Endothelial cell of umbilical vein (primary cell): Measurements from ENCODE around the gene MB21D2. TPM values are rescaled to one million over a fixed set of nuclear protein-coding genes. Genes with fewer than 3 reads are reported as not detected.

ENCODE experiments used
- BruUV-seq: library from RNA; stranded (reverse); fragments of 400-500 nt; replicated peaks from 2 replicates; lab custom pipeline; 2021; lab: Mats Ljungman, UMichigan
- CTCF ChIA-PET: fragments of 300-600, 350-600 bp; sonication (Branson Sonifier 250); formaldehyde crosslinking; loops from one replicate; lab custom pipeline; 2021; ENCODE audit warnings: antibody characterized with exemption, inconsistent platforms; lab: Charles Lee
- POLR2A ChIA-PET: fragments of 300-600, 350-600 bp; sonication (Branson Sonifier 250); formaldehyde crosslinking; loops from one replicate; lab custom pipeline; 2021; ENCODE audit warnings: antibody characterized with exemption, inconsistent platforms; lab: Charles Lee
- DNase-seq: peaks from one replicate; pipeline ENCODE4 v3.0.0-alpha.2; 2011; ENCODE audit warnings: low read depth, low spot score
- FAIRE-seq: peaks from 2 replicates; lab custom pipeline; 2011; peaks lifted over from hg19 to GRCh38; lab: Jason Lieb, UNC
- H2AFZ ChIP-seq: 2 replicates; pipeline ENCODE4 v1.6.0; 2012; ENCODE audit warnings: low read depth, low read length, control low read depth, inconsistent platforms
- H3K27ac ChIP-seq: 2 replicates; pipeline ENCODE4 v1.5.1; 2011; ENCODE audit warnings: low read depth, mild to moderate bottlenecking, control low read depth, low read length, moderate library complexity; ENCODE audit not compliant: insufficient read depth
- H3K27me3 ChIP-seq, 2 experiments: 2 replicates each; pipeline versions ENCODE4 v1.6.0 to v1.6.1; 2011; ENCODE audit warnings: low read length in 2 of 2, mixed read lengths in 1 of 2; ENCODE audit not compliant: control insufficient read depth in 2 of 2, insufficient read depth in 2 of 2
- H3K36me3 ChIP-seq, 2 experiments: 2 replicates in 1 of 2; 3 replicates in 1 of 2; pipeline ENCODE4 v1.5.1; 2011; ENCODE audit warnings: low read length in 2 of 2, mild to moderate bottlenecking in 1 of 2, moderate library complexity in 1 of 2; ENCODE audit not compliant: control insufficient read depth in 2 of 2, insufficient read depth in 2 of 2; ENCODE audit errors: extremely low read depth in 1 of 2
- H3K4me1 ChIP-seq: 3 replicates; pipeline ENCODE4 v1.5.1; 2011; ENCODE audit warnings: mild to moderate bottlenecking, low read length; ENCODE audit not compliant: control insufficient read depth, insufficient read depth; ENCODE audit errors: extremely low read depth
- H3K4me2 ChIP-seq: 2 replicates; pipeline ENCODE4 v1.6.1; 2011; ENCODE audit warnings: low read length, control low read depth, mixed read lengths; ENCODE audit not compliant: insufficient read depth
- H3K4me3 ChIP-seq, 3 experiments: fragments of 200-600 bp in 1 of 3; sonication (generic), shearing (Covaris generic) in 1 of 3; replicated peaks in 1 of 3; 2 replicates each; pipeline ENCODE4 v1.5.1; 2011 to 2016; ENCODE audit warnings: control low read depth in 3 of 3, low read length in 3 of 3, mild to moderate bottlenecking in 2 of 3, inconsistent platforms in 1 of 3, low read depth in 1 of 3, moderate library complexity in 1 of 3; ENCODE audit not compliant: insufficient read depth in 1 of 3
- H3K79me2 ChIP-seq: 2 replicates; pipeline ENCODE4 v1.6.0; 2012; ENCODE audit warnings: low read length, inconsistent platforms; ENCODE audit not compliant: control insufficient read depth, insufficient read depth
- H3K9ac ChIP-seq: replicated peaks from 2 replicates; pipeline ENCODE3; 2011; ENCODE audit warnings: low read length, control low read depth; ENCODE audit not compliant: insufficient read depth; ENCODE audit errors: extremely low read depth
- H3K9me1 ChIP-seq: replicated peaks from 3 replicates; pipeline ENCODE4 v1.6.0; 2011; ENCODE audit warnings: mild to moderate bottlenecking, low read length; ENCODE audit not compliant: control insufficient read depth, insufficient read depth; ENCODE audit errors: extremely low read depth
- H3K9me3 ChIP-seq: replicated peaks from 2 replicates; pipeline ENCODE4 v1.5.1; 2012; ENCODE audit warnings: low read length, inconsistent platforms; ENCODE audit not compliant: control insufficient read depth, insufficient read depth
- H4K20me1 ChIP-seq: replicated peaks from 2 replicates; pipeline ENCODE3; 2011; ENCODE audit warnings: mild to moderate bottlenecking, low read length; ENCODE audit not compliant: control insufficient read depth, insufficient read depth; ENCODE audit errors: extremely low read depth
- EZH2 ChIP-seq: IDR thresholded peaks from 2 replicates; pipeline ENCODE4 v1.6.1; 2012; ENCODE audit warnings: borderline replicate concordance, low read depth, mild to moderate bottlenecking, moderate library complexity, low read length, inconsistent platforms; ENCODE audit not compliant: severe bottlenecking
- FOS ChIP-seq: IDR thresholded peaks from 2 replicates; pipeline ENCODE4 v1.6.1; 2011; ENCODE audit warnings: mild to moderate bottlenecking, low read length, moderate library complexity, borderline replicate concordance; ENCODE audit not compliant: insufficient read depth
- GATA2 ChIP-seq: IDR thresholded peaks from 2 replicates; pipeline ENCODE4 v1.7.0; 2011; ENCODE audit warnings: low read depth, mild to moderate bottlenecking, moderate library complexity, mixed read lengths, low read length; ENCODE audit not compliant: insufficient read length, insufficient read depth
- JUN ChIP-seq: IDR thresholded peaks from 2 replicates; pipeline ENCODE4 v1.6.1; 2011; ENCODE audit warnings: borderline replicate concordance, low read depth; ENCODE audit not compliant: insufficient read length, insufficient read depth
- MYC ChIP-seq: IDR thresholded peaks from one replicate; pipeline ENCODE4 v1.6.1; 2011; ENCODE audit warnings: mild to moderate bottlenecking, low read depth, low read length
- POLR2A ChIP-seq: IDR thresholded peaks from 2 replicates; pipeline ENCODE4 v1.6.1; 2012; ENCODE audit warnings: low read depth, mild to moderate bottlenecking, control low read depth, low read length
- POLR2AphosphoS5 ChIP-seq: IDR thresholded peaks from 2 replicates; pipeline ENCODE4 v1.6.1; 2012; ENCODE audit warnings: low read depth, mild to moderate bottlenecking, control low read depth, low read length, moderate library complexity; ENCODE audit not compliant: insufficient read depth
- dilution Hi-C: fragments of 300-500 bp; cut with MboI; formaldehyde crosslinking; loops from one replicate; pipeline ENCODE4 v1.15.0; 2019; ENCODE audit warnings: low sequenced_read_pairs; ENCODE audit not compliant: extremely low pct_ligation_motif_present
- intact Hi-C: fragments of 100-400 bp; cut with micrococcal nuclease; formaldehyde crosslinking; loops from one replicate; pipeline ENCODE4 v1.10.0; 2022
- polyA plus RNA-seq, 4 experiments: library from polyadenylated mRNA; depleted of rRNA in 3 of 4; stranded (reverse) in 3 of 4; unstranded in 1 of 4; fragments of >200 nt; gene quantifications; 2 replicates each; pipeline versions ENCODE4 v1.2.1 to v1.2.3, GENCODE V29; 2011 to 2012; ENCODE audit warnings: missing spikeins in 1 of 4
- total RNA-seq: library from RNA; stranded (reverse); gene quantifications from 2 replicates; pipeline ENCODE4 v1.2.3, GENCODE V29; 2021
- TF ChIP-seq, protein P1 (sequence below): IDR thresholded peaks from 2 replicates; pipeline ENCODE4 v1.6.1; 2011; ENCODE audit not compliant: insufficient read depth, insufficient read length
- TF ChIP-seq, protein P2 (sequence below), 2 donors: IDR thresholded peaks; 1 replicate in 1 of 2; 2 replicates in 1 of 2; pipeline ENCODE4 v1.5.1; 2011; ENCODE audit warnings: low read length in 2 of 2, mild to moderate bottlenecking in 2 of 2, moderate library complexity in 2 of 2, control low read depth in 1 of 2, inconsistent platforms in 1 of 2, low read depth in 1 of 2; ENCODE audit not compliant: insufficient read depth in 1 of 2; ENCODE audit errors: extremely low read depth in 1 of 2

MB21D2 gene
- total and polyA plus RNA-seq, 2 donors (not counting 3 experiments of a cell fraction or from before 2014, with no cell fraction given) = 6.7 to 7.4 TPM

DNA sequence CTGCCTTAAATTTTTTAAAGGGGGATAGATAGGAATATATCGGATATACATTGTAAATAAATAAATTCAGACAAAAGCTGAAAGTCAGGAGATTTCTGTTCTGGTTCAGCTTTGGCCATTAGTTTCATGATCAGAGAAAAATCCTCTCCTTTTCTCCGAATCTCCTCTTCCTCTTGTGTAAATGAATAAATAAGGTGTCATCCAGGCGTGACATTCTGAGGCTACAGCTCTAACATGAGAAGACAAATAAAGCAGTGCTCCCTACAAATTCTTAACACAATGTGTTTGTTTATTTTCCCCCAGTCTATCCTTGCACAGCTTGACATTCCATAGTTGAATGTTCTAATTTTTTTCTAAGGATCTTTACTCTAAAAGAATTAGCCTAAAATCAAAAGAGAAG, 9.4 kb upstream of the MB21D2 start:
- POLR2A ChIA-PET = no interaction called here
- Histone ChIP-seq H3K4me1 (no peaks in the 10 kb centered on the region), H3K4me2 (no peak overlapping the region), H3K9ac (no peak overlapping the region), H3K4me3 (no peak overlapping the region), H3K36me3 (no peaks in the 10 kb centered on the region), H3K27ac (no peak overlapping the region), H4K20me1 (no peaks in the 10 kb centered on the region), H3K9me3 (no peaks in the 10 kb centered on the region), H2AFZ (no peak overlapping the region), H3K9me1 (no peaks in the 10 kb centered on the region), H3K27me3 (no peaks in the 10 kb centered on the region), H3K79me2 (no peaks in the 10 kb centered on the region)
- TF ChIP-seq, protein P1, sequence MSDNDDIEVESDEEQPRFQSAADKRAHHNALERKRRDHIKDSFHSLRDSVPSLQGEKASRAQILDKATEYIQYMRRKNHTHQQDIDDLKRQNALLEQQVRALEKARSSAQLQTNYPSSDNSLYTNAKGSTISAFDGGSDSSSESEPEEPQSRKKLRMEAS = no peak
- no peak for TF ChIP-seq POLR2AphosphoS5
- no peak for TF ChIP-seq GATA2
- TF ChIP-seq POLR2A = no peak
- no peak for TF ChIP-seq JUN
- TF ChIP-seq, protein P2, sequence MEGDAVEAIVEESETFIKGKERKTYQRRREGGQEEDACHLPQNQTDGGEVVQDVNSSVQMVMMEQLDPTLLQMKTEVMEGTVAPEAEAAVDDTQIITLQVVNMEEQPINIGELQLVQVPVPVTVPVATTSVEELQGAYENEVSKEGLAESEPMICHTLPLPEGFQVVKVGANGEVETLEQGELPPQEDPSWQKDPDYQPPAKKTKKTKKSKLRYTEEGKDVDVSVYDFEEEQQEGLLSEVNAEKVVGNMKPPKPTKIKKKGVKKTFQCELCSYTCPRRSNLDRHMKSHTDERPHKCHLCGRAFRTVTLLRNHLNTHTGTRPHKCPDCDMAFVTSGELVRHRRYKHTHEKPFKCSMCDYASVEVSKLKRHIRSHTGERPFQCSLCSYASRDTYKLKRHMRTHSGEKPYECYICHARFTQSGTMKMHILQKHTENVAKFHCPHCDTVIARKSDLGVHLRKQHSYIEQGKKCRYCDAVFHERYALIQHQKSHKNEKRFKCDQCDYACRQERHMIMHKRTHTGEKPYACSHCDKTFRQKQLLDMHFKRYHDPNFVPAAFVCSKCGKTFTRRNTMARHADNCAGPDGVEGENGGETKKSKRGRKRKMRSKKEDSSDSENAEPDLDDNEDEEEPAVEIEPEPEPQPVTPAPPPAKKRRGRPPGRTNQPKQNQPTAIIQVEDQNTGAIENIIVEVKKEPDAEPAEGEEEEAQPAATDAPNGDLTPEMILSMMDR (IDR thresholded peaks at IDR 0.05; ENCODE audit: extremely low read depth in 1 of 2, insufficient read depth in 1 of 2, low read depth in 1 of 2, low read length in 2 of 2) = no peak
- no peak for TF ChIP-seq MYC
- no peak for TF ChIP-seq FOS
- no peak for TF ChIP-seq EZH2
- DNase-seq = no peak
- intact Hi-C loops (no loop called here), dilution Hi-C loops (no loop called here)
- no TSS peak for BruUV-seq
- CTCF ChIA-PET = no interaction called here
- no peak for FAIRE-seq
